ENCODE measurements around the gene NMNAT1. TPM values are rescaled to one million over a fixed set of nuclear protein-coding genes. Genes with fewer than 3 reads are reported as not detected.

The NMNAT1 gene
- total and polyA plus RNA-seq, 2 experiments from 2014 or later, result 16.9 to 24.1 TPM

- Histone ChIP-seq H3K4me3 (no peak overlapping the region), H3K9me3 (ENCODE audit: low read depth) (no peaks in the 10 kb centered on the region), H3K27ac (no peak overlapping the region), H3K4me1 (ENCODE audit: low read depth) (peaks cover 5% of the 10 kb centered on the region), H3K27me3 (no peaks in the 10 kb centered on the region), H3K36me3 (no peaks in the 10 kb centered on the region)
- DNase-seq (ENCODE audit: low read depth in 1 of 2, low spot score in 1 of 2), result no peak
- no peak for TF ChIP-seq CTCF (IDR thresholded peaks at IDR 0.05; ENCODE audit: low read depth, low read length)
These were observed 14.5 kb downstream of the NMNAT1 start for GRCh38 chr1:9957726-9958125.

GRCh38 chr1:9960011-9960410 is 16.7 kb downstream of the NMNAT1 start:
- peak in 1 of 2 donors; percentile 13 for DNase-seq (ENCODE audit: low read depth in 1 of 2, low spot score in 1 of 2)
- Histone ChIP-seq H3K9me3 (ENCODE audit: low read depth) (no peaks in the 10 kb centered on the region), H3K4me1 (ENCODE audit: low read depth) (peaks cover 5% of the 10 kb centered on the region), H3K36me3 (no peaks in the 10 kb centered on the region), H3K27me3 (no peaks in the 10 kb centered on the region), H3K27ac (peak overlapping the region; percentile 84), H3K4me3 (no peak overlapping the region)
- no peak for TF ChIP-seq CTCF (IDR thresholded peaks at IDR 0.05; ENCODE audit: low read depth, low read length)

DNA sequence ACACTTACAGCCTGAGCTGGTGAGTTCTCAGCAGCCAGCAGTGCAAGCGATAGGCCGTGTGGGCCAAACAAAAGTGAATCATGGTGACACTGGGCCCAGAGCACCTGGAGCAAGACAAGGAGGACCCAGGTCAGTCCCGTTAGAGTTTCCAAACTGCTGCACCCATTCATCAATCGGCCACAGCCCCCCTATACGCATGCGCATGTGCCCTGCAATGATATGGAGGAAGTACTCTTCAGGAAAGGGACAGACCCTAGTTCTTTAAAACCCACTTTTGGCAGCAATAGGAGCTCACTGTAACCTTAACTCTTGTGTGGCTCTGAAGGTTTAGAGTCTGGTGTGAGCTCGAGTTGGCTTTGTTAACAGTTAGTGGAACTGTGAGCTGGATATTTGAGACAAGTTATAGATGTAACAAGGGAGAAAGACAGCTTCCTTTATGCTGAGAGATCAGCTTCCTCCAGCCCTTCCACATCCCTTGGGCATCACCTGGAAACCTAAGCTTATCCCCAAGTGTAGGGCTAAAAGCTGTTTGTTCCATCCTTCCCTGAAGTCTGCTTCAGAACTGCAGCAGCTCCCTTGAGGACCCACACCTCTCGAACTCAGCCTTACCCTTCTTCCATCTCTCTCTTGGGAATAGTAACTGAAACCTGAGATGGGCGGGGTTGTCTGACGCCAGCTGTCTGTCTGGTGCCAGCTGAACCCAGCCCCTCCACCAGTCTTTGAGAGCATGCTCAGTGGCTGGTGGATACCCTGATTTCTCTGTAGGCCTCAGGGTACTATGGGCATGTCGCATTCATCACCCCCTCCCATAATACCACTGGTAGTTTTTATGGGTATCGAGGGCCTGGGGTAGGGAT is 17.7 kb downstream of the NMNAT1 start:
- no peaks in the 10 kb centered on the region for H3K9me3 ChIP-seq (ENCODE audit: low read depth)
- H3K4me1 ChIP-seq (ENCODE audit: low read depth), result peaks cover 5% of the 10 kb centered on the region
- H3K27ac ChIP-seq, result peak overlapping the region; percentile 84
- no peaks in the 10 kb centered on the region for H3K36me3 ChIP-seq
- TF ChIP-seq CTCF (IDR thresholded peaks at IDR 0.05; ENCODE audit: low read depth, low read length), result no peak
- no peaks in the 10 kb centered on the region for H3K27me3 ChIP-seq
- H3K4me3 ChIP-seq, result no peak overlapping the region
- DNase-seq (ENCODE audit: low read depth in 1 of 2, low spot score in 1 of 2), result peak; percentile 2 to 73

DNA sequence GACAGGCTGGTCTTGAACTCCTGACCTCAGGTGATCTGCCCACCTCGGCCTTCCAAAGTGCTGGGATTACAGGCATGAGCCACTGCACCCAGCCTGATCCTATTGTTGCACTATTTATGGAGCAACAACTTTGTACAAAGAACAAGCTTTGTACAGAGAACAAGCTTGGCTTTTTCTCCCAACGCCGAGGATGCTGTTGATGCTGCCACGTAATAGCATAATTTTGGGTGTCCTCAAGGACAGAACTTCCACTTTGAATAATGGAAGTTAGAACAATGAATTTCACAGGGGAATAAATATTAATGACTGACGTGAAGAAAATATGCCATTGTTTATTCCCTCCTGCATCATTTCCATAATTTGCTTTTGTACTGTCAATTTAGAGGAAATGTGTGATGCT is 41.0 kb downstream of the NMNAT1 start:
- no peak overlapping the region for H3K4me3 ChIP-seq
- H3K9me3 ChIP-seq (ENCODE audit: low read depth), result no peaks in the 10 kb centered on the region
- H3K36me3 ChIP-seq, result peaks cover 5% of the 10 kb centered on the region
- H3K27me3 ChIP-seq, result no peaks in the 10 kb centered on the region
- DNase-seq (ENCODE audit: low read depth in 1 of 2, low spot score in 1 of 2), result no peak
- no peaks in the 10 kb centered on the region for H3K4me1 ChIP-seq (ENCODE audit: low read depth)
- no peak overlapping the region for H3K27ac ChIP-seq
- TF ChIP-seq CTCF (IDR thresholded peaks at IDR 0.05; ENCODE audit: low read depth, low read length), result no peak

DNA sequence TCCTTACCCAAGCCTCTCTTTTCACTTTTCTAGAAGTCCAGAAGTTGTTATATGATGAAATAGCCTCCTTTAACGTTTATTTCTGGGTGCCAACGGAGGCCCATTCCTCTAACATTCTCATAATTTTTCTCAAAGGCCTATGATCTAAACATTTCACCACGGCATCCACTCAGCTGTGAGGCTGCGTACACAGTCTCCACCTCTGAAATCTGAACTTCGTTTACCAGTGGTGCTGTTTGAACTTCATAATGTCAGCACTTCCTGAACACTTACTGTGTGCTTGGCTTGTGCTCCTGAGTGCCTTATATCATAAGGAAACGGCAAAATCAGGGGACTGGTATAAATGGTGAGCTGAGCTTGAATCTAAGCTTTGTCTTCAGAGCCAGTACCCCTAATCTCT is 41.7 kb downstream of the NMNAT1 start:
- Histone ChIP-seq H3K36me3 (peaks cover 5% of the 10 kb centered on the region), H3K27ac (no peak overlapping the region), H3K4me3 (no peak overlapping the region), H3K27me3 (no peaks in the 10 kb centered on the region), H3K4me1 (ENCODE audit: low read depth) (no peaks in the 10 kb centered on the region), H3K9me3 (ENCODE audit: low read depth) (no peaks in the 10 kb centered on the region)
- peak in 1 of 2 donors; percentile 21 for DNase-seq (ENCODE audit: low read depth in 1 of 2, low spot score in 1 of 2)
- no peak for TF ChIP-seq CTCF (IDR thresholded peaks at IDR 0.05; ENCODE audit: low read depth, low read length)

Data from cardiac muscle cell (in vitro differentiated cells and primary cell).